Adrenal gland (tissue), 19 donors: ENCODE data around the gene PCGF2. TPM values are rescaled to one million over a fixed set of nuclear protein-coding genes. Genes with fewer than 3 reads are reported as not detected.

Experiments used
- DNase-seq, 7 donors: peaks; one replicate each; pipeline ENCODE4 v3.0.0-alpha.2; 2019 to 2020
- H3K27ac ChIP-seq, 5 donors: fragments of 200-600 bp; sonication (generic) in 4 of 5; 1 replicate in 3 of 5; 2 replicates in 2 of 5; pipeline versions ENCODE4 v1.5.1 to v1.8.0; 2016 to 2020; ENCODE audit warnings: mild to moderate bottlenecking in 1 of 5
- H3K27me3 ChIP-seq: fragments of 200-600 bp; 2 replicates; pipeline ENCODE4 v1.8.0; 2021
- H3K36me3 ChIP-seq, 2 donors: fragments of 200-600 bp; replicated peaks in 1 of 2; 1 replicate in 1 of 2; 2 replicates in 1 of 2; pipeline versions ENCODE4 v1.5.1 to v1.8.0; 2018 to 2022
- H3K4me1 ChIP-seq, 2 donors: fragments of 200-600 bp; replicated peaks in 1 of 2; 1 replicate in 1 of 2; 2 replicates in 1 of 2; pipeline versions ENCODE4 v1.5.1 to v1.8.0; 2018 to 2021
- H3K4me3 ChIP-seq, 4 donors: fragments of 200-600 bp; sonication (generic) in 3 of 4; one replicate each; pipeline ENCODE4 v1.5.1; 2016 to 2018
- H3K9me3 ChIP-seq, 3 donors: fragments of 200-600 bp; sonication (generic) in 1 of 3; replicated peaks in 1 of 3; 1 replicate in 2 of 3; 2 replicates in 1 of 3; pipeline versions ENCODE4 v1.5.1 to v1.8.0; 2016 to 2021
- POLR2A ChIP-seq, 2 donors: fragments of 450-650 bp; IDR thresholded peaks; one replicate each; pipeline ENCODE4 v1.6.1; 2017; ENCODE audit warnings: antibody characterized with exemption in 2 of 2, mild to moderate bottlenecking in 2 of 2, moderate library complexity in 1 of 2
- WGBS, 4 donors: extraction: QIAGEN DNeasy Blood & Tissue Kit in 2 of 4; methylation state at CpG; one replicate each; pipeline versions ENCODE4 v1.1.5 to v1.1.7; 2013 to 2017; 5-methylcytosine and 5-hydroxymethylcytosine counted together
- intact Hi-C, 2 donors: fragments of 100-400 bp; cut with DNase I; formaldehyde crosslinking; loops; one replicate each; pipeline versions ENCODE4 v1.14.1 to v1.15.0; 2022 to 2023
- long read RNA-seq, 10 donors: library from polyadenylated mRNA in 3 of 10; unstranded in 2 of 10; stranded (forward) in 1 of 10; transcript quantifications; one replicate each; pipeline ENCODE4 v2.0.0 and lab custom pipeline, GENCODE V29; 2021 to 2026
- polyA plus RNA-seq, 3 donors: library from polyadenylated mRNA; stranded (reverse); fragments of 200-250 nt in 2 of 3; fragments of 350-450 nt in 1 of 3; fragmentation: Illumina TruSeq in 1 of 3; extraction: RNeasy Lipid Tissue Mini Kit (QIAGEN cat#74804) in 1 of 3; gene quantifications; one replicate each; pipeline ENCODE4 v1.2.3, GENCODE V29; 2013 to 2014
- total RNA-seq, 9 donors: library from RNA; depleted of rRNA in 4 of 9; stranded (reverse); fragments of >200 nt in 4 of 9; fragments of 120-200 nt in 1 of 9; fragmentation: NEBNext Ultra II Directional in 1 of 9; extraction: Animal tissue kit (Norgen Biotek cat#: 25700) in 1 of 9; gene quantifications; one replicate each; pipeline versions ENCODE4 v1.1.0 to v1.2.4, GENCODE V29; 2013 to 2023
- TF ChIP-seq, protein P1 (sequence below), 6 experiments: fragments of 450-650 bp in 4 of 6; fragments of 200-600 bp in 2 of 6; sonication (generic) in 1 of 6; IDR thresholded peaks; 1 replicate in 5 of 6; 2 replicates in 1 of 6; pipeline versions ENCODE4 v1.5.1 to v1.8.0; 2016 to 2021; ENCODE audit warnings: antibody characterized with exemption in 6 of 6, mild to moderate bottlenecking in 2 of 6, moderate library complexity in 1 of 6
- donor health status: healthy with polysubstance abuse.
- donor health status: Bipolar disorder and iron deficiency.
- donor health status: DM: yes; HTN: yes; CAD: no.
- donor health status: DM: no; HTN: no; CAD: no.
- donor health status: DM: no; HTN: no; CAD: no.
- donor health status: DM: yes; HTN: yes; CAD: no.

PCGF2 gene
- total RNA-seq (10 to 100 TPM in 7 of 9 donors, 1 to 10 TPM in 2; 7.4 to 82.3 (median 16.2) TPM), polyA plus RNA-seq (100 to 1,000 TPM in 2 of 3 donors, 10 to 100 TPM in 1; 13.4 to 233 (median 144) TPM)
- long read RNA-seq, donor 1, partial matches to known transcripts = 0 of 1 reads
- long read RNA-seq, donor 1, other reads (novel, unspliced or antisense) = 0 of 1 reads
- long read RNA-seq, donor 2 = 0 reads
- long read RNA-seq, donor 3, partial matches to known transcripts = 15 of 16 reads
- long read RNA-seq, donor 3, other reads (novel, unspliced or antisense) = 0 of 16 reads
- long read RNA-seq, donor 4, partial matches to known transcripts = 0 of 1 reads
- long read RNA-seq, donor 4, other reads (novel, unspliced or antisense) = 1 of 1 reads
- long read RNA-seq, donor 5, partial matches to known transcripts = 7 of 19 reads
- long read RNA-seq, donor 5, other reads (novel, unspliced or antisense) = 12 of 19 reads
- long read RNA-seq, donor 6, partial matches to known transcripts = 2 of 5 reads
- long read RNA-seq, donor 6, other reads (novel, unspliced or antisense) = 3 of 5 reads
- long read RNA-seq, donor 7 = 0 reads
- long read RNA-seq, donor 8, partial matches to known transcripts = 470 of 482 reads
- long read RNA-seq, donor 8, other reads (novel, unspliced or antisense) = 12 of 482 reads
- long read RNA-seq, donor 9, partial matches to known transcripts = 0 of 1 reads
- long read RNA-seq, donor 9, other reads (novel, unspliced or antisense) = 0 of 1 reads
- long read RNA-seq, donor 10 = 0 reads

DNA sequence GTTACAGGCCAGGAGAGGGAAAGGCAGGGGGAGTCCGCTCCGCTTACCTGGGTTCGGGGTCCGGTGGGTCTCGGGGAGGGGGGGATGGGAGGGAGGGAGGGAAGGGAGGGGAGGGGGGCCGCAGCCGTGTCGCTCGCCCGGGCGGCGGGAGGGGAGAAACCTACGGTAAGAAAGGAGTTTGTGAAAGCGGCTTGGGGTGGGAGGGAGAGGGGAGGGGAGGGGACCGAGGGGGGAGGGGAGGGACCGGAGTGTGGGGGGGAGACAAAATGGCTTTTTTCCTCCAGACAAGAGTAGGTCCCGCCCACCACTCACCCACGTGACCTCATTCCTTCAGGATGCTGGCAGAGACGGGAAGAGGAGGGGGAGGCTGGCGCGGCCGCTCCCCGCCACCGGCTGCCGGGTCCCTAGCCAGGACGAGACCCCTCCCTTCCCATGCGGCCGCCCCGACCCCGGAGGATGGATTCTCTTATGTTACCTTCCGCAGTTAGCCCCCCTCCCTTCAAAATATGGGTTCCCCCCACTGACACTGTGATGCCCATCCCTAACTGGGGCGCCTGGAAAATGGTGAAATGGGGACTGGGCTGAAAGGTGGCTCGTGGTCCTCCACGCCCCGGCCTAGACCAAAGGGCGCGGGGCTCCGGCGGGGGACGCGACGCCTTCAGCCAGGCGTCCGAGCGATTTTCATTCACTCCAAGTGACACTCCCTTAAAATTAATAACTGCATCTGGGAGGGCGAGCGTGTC, at the start of gene PCGF2:
PCGF2 (minus strand) TSS at position 188 of the 743 bp plus-strand sequence. CDS start 7,934 bp downstream, outside the sequence.
- H3K36me3 ChIP-seq = no peaks in the 10 kb centered on the region
- intact Hi-C loops = no loop called here
- H3K27me3 ChIP-seq = no peaks in the 10 kb centered on the region
- H3K9me3 ChIP-seq = no peaks in the 10 kb centered on the region
- 0 to 1% (median 0%) methylated on average over 5 to 47 of the region's 47 CpGs for WGBS, 4 donors
- H3K4me1 ChIP-seq = peaks cover 31 to 44% of the 10 kb centered on the region in 2 donors
- DNase-seq = peak; percentile 89 to 97 (median 94)
- peak within 1 kb of the TSS; percentile 67 to 91 (median 81) for H3K27ac ChIP-seq
- TF ChIP-seq, protein P1, sequence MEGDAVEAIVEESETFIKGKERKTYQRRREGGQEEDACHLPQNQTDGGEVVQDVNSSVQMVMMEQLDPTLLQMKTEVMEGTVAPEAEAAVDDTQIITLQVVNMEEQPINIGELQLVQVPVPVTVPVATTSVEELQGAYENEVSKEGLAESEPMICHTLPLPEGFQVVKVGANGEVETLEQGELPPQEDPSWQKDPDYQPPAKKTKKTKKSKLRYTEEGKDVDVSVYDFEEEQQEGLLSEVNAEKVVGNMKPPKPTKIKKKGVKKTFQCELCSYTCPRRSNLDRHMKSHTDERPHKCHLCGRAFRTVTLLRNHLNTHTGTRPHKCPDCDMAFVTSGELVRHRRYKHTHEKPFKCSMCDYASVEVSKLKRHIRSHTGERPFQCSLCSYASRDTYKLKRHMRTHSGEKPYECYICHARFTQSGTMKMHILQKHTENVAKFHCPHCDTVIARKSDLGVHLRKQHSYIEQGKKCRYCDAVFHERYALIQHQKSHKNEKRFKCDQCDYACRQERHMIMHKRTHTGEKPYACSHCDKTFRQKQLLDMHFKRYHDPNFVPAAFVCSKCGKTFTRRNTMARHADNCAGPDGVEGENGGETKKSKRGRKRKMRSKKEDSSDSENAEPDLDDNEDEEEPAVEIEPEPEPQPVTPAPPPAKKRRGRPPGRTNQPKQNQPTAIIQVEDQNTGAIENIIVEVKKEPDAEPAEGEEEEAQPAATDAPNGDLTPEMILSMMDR (IDR thresholded peaks at IDR 0.05) = no peak
- peak; percentile 12 to 25 for TF ChIP-seq POLR2A (IDR thresholded peaks at IDR 0.05)
- peak within 1 kb of the TSS; percentile 53 to 97 (median 82) for H3K4me3 ChIP-seq

DNA sequence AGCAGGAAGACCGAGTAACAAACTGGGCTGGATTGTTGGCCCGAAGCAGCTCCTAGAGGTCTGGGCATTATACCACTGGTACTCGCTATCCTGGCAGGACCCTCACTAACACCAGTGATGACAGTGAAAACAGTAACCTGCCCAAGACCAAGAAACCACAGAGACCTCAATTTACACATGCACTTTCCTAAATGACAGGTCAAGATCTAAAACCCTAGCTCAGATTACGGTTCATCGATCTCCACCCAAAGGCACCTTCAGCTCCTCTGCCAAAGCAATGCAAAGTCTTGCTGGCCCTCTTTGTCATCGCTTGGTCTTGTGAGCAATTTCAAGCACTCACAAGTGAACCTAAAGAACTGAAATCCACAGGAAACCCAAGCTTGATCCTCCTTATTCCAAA, 49.7 kb upstream of the PCGF2 start:
- peaks cover 15 to 42% of the 10 kb centered on the region in 2 donors for H3K4me1 ChIP-seq
- intact Hi-C loops = no loop called here
- peak overlapping the region in 2 of 5 donors; percentile 39 to 100 for H3K27ac ChIP-seq
- H3K4me3 ChIP-seq = peak overlapping the region in 1 of 4 donors; percentile 99
- whole genome bisulfite sequencing, 4 donors = 70 to 80% (median 77%) methylated on average over 6 of the region's 6 CpGs
- H3K36me3 ChIP-seq = peaks cover 0 to 19% of the 10 kb centered on the region in 2 donors
- no peaks in the 10 kb centered on the region for H3K9me3 ChIP-seq
- no peak for TF ChIP-seq POLR2A (IDR thresholded peaks at IDR 0.05)
- TF ChIP-seq, protein P1 (IDR thresholded peaks at IDR 0.05) = no peak
- H3K27me3 ChIP-seq = no peaks in the 10 kb centered on the region
- no peak for DNase-seq

DNA sequence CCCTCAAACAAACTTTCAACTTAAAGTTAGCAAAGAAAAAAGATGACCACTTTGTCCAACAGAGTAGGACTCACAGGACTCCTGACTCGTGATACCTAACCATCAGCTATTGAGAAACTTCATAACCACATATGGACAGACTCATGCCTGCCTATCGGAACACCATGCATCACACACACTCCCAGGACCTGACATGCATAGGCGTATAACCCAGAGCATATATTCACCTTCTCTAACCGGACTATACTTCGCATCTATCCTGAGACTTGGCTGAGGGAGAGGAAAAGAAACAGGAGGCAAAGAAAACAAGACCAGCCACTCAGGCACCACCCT, 49.0 kb upstream of the PCGF2 start:
- no peaks in the 10 kb centered on the region for H3K27me3 ChIP-seq
- WGBS, 4 donors = 74 to 83% (median 78%) methylated on average over 5 of the region's 5 CpGs
- intact Hi-C loops = no loop called here
- H3K4me3 ChIP-seq = peak overlapping the region in 1 of 4 donors; percentile 99
- H3K27ac ChIP-seq = peak overlapping the region in 2 of 5 donors; percentile 39 to 100
- H3K4me1 ChIP-seq = peaks cover 15 to 42% of the 10 kb centered on the region in 2 donors
- no peak for TF ChIP-seq POLR2A (IDR thresholded peaks at IDR 0.05)
- TF ChIP-seq, protein P1 (IDR thresholded peaks at IDR 0.05) = no peak
- peaks cover 0 to 12% of the 10 kb centered on the region in 2 donors for H3K36me3 ChIP-seq
- no peaks in the 10 kb centered on the region for H3K9me3 ChIP-seq
- no peak for DNase-seq
